ENCODE data around the gene SLC30A2.

Gene SLC30A2

GRCh38 chr1:26079178-26079563, 33.3 kb upstream of the SLC30A2 start:
- H3K27ac ChIP-seq = no peak overlapping the region
- POLR2A ChIA-PET (ENCODE audit: low non-redundant PET) = no interaction called here
- TF ChIP-seq CTCF (conservative IDR thresholded peaks at IDR 0.05; ENCODE audit: low read depth) = no peak
- CTCF ChIA-PET = interaction anchor here (0.5 to 0.7 kb wide), 3 partner anchors 23 to 1727 kb away, joined by 3 read pairs; no protein-coding TSS in a partner anchor
- DNase-seq (ENCODE audit: low spot score) = no peak

- DNase-seq (ENCODE audit: low spot score) = no peak
- no peak for TF ChIP-seq CTCF (conservative IDR thresholded peaks at IDR 0.05; ENCODE audit: low read depth)
- POLR2A ChIA-PET (ENCODE audit: low non-redundant PET) = no interaction called here
- CTCF ChIA-PET = interaction anchor here (0.6 to 0.7 kb wide), 2 partner anchors 31 to 1728 kb away, joined by 3 to 4 read pairs; no protein-coding TSS in a partner anchor
- no peak overlapping the region for H3K27ac ChIP-seq
Observed at GRCh38 chr1:26078286-26079177, 32.6 kb upstream of the SLC30A2 start.

GRCh38 chr1:26077524-26077923, 31.6 kb upstream of the SLC30A2 start:
- TF ChIP-seq CTCF (conservative IDR thresholded peaks at IDR 0.05; ENCODE audit: low read depth) = no peak

DNA sequence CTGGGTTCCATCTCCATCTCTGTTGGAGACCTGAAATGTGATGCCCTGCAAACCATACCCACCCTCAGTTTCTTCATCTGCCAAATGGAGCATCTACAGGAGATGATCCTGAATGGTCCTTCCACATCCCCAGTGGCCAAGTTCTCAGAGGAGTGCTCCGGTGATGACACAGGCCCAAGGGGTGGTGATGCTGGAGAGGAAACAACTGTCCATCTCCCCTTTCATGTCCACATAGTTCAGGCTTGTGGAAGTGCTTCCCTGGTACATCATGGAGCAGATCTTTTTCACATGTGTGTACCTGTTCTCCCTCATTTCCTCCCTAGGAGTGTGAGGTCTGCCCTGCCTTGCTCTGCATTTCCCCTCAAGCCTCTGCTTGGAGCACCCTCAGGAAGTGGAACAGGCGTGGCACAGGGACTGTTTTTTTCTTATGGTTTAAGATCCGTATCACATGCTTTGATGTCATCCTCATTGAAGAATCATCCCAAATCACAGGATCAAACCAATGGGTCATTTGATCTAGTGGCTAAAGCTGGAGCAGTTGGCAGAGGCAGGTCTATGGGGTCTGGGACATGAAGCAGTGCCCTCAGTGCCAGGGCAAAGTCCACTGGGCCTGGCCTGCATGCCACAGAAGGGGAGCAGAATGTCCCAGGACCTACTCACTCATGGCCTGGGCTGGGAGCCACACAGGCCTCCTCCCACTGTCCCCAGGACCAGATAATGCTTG, 29.7 kb upstream of the SLC30A2 start:
- no peak for DNase-seq (ENCODE audit: low spot score)
- H3K27ac ChIP-seq = no peak overlapping the region
- CTCF ChIA-PET = no interaction called here
- no peak for TF ChIP-seq CTCF (conservative IDR thresholded peaks at IDR 0.05; ENCODE audit: low read depth)
- POLR2A ChIA-PET (ENCODE audit: low non-redundant PET) = no interaction called here

More at GRCh38 chr1:26077524-26077923, 31.6 kb upstream of the SLC30A2 start:
- H3K27ac ChIP-seq = no peak overlapping the region
- no peak for DNase-seq (ENCODE audit: low spot score)
- ChIA-PET CTCF (no interaction called here), POLR2A (ENCODE audit: low non-redundant PET) (no interaction called here)

DNA sequence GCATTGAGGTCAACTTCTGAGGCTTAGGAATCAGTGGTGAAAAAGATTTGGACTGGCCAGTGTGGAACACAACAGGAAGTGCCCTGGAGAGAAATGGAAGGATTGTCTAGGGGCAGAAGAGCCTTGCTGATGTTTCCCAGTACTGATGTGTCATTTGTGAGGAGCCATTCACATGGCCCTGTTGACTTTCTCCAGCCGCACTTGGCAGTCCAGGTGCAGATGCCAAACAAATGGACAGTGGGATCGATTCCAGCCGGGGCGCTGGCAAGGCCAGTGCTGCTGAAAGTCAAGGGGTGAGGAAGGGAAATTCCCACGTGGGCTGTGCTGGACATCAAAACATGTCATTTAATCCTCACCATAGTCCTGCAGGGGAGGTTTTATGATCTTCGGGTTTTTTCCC, 26.4 kb upstream of the SLC30A2 start:
- CTCF ChIA-PET = no interaction called here
- no peak for DNase-seq (ENCODE audit: low spot score)
- POLR2A ChIA-PET (ENCODE audit: low non-redundant PET) = no interaction called here
- TF ChIP-seq CTCF (conservative IDR thresholded peaks at IDR 0.05; ENCODE audit: low read depth) = no peak
- H3K27ac ChIP-seq = no peak overlapping the region

GRCh38 chr1:26070963-26071342, 25.0 kb upstream of the SLC30A2 start:
- ChIA-PET POLR2A (ENCODE audit: low non-redundant PET) (no interaction called here), CTCF (no interaction called here)
- DNase-seq (ENCODE audit: low spot score) = no peak
- TF ChIP-seq CTCF (conservative IDR thresholded peaks at IDR 0.05; ENCODE audit: low read depth) = no peak
- H3K27ac ChIP-seq = no peak overlapping the region

All from RWPE1 (cell line).